H1 (cell line): ENCODE measurements around the gene TOM1L2.

ENCODE experiments used
- CBX8 ChIP-seq: fragments of 300-800, 300-1000 bp; sonication (generic); IDR thresholded peaks from 2 replicates; pipeline ENCODE4 v1.7.1; 2016; ENCODE audit warnings: low read depth, low read length, borderline replicate concordance
- EGR1 ChIP-seq: IDR thresholded peaks from 2 replicates; pipeline ENCODE4 v1.6.1; 2011; ENCODE audit warnings: low read depth, low read length, borderline replicate concordance
- EZH2 ChIP-seq: fragments of 200-600 bp; sonication (generic); IDR thresholded peaks from 2 replicates; pipeline ENCODE4 v1.7.1; 2012; ENCODE audit warnings: low read depth, mild to moderate bottlenecking, moderate library complexity, low read length, inconsistent platforms; ENCODE audit not compliant: severe bottlenecking
- GABPA ChIP-seq: IDR thresholded peaks from 2 replicates; pipeline ENCODE4 v1.6.1; 2011; ENCODE audit warnings: mild to moderate bottlenecking, low read length, moderate library complexity, borderline replicate concordance; ENCODE audit not compliant: insufficient read depth
- KDM1A ChIP-seq: fragments of 200-600, 300-600 bp; sonication (generic); IDR thresholded peaks from 2 replicates; pipeline ENCODE4 v1.7.1; 2016; ENCODE audit warnings: mild to moderate bottlenecking, low read length, borderline replicate concordance
- MAFK ChIP-seq: IDR thresholded peaks from 2 replicates; pipeline ENCODE4 v1.6.1; 2012; ENCODE audit warnings: low read depth, mild to moderate bottlenecking, improper control_type of control experiment, low read length
- POLR2A ChIP-seq, 2 experiments: IDR thresholded peaks; 1 replicate in 1 of 2; 2 replicates in 1 of 2; pipeline ENCODE4 v1.6.1; 2011; ENCODE audit warnings: low read depth in 2 of 2, low read length in 2 of 2, mild to moderate bottlenecking in 2 of 2; ENCODE audit errors: control extremely low read depth in 1 of 2
- SP1 ChIP-seq: IDR thresholded peaks from 2 replicates; pipeline ENCODE4 v1.6.1; 2011; ENCODE audit warnings: low read depth, low read length
- TBP ChIP-seq: IDR thresholded peaks from 2 replicates; pipeline ENCODE4 v1.6.1; 2011; ENCODE audit warnings: low read depth, low read length, improper control_type of control experiment
- TCF12 ChIP-seq: IDR thresholded peaks from 2 replicates; pipeline ENCODE4 v1.6.1; 2011; ENCODE audit warnings: low read depth, mild to moderate bottlenecking, low read length
- YY1 ChIP-seq: IDR thresholded peaks from 2 replicates; pipeline ENCODE4 v1.6.1; 2011; ENCODE audit warnings: low read depth, mild to moderate bottlenecking, low read length
- TF ChIP-seq, protein P1 (sequence below), 3 experiments: IDR thresholded peaks; 1 replicate in 2 of 3; 2 replicates in 1 of 3; pipeline versions ENCODE4 v1.5.1 to v1.6.1; 2011; ENCODE audit warnings: low read length in 3 of 3, mild to moderate bottlenecking in 3 of 3, inconsistent platforms in 2 of 3, low read depth in 1 of 3, moderate library complexity in 1 of 3; ENCODE audit not compliant: insufficient read depth in 1 of 3; ENCODE audit errors: control extremely low read depth in 1 of 3
- TF ChIP-seq, protein P2 (sequence below): IDR thresholded peaks from 2 replicates; pipeline ENCODE4 v1.6.1; 2011; ENCODE audit warnings: low read depth, mild to moderate bottlenecking, low read length; ENCODE audit not compliant: insufficient read depth

DNA sequence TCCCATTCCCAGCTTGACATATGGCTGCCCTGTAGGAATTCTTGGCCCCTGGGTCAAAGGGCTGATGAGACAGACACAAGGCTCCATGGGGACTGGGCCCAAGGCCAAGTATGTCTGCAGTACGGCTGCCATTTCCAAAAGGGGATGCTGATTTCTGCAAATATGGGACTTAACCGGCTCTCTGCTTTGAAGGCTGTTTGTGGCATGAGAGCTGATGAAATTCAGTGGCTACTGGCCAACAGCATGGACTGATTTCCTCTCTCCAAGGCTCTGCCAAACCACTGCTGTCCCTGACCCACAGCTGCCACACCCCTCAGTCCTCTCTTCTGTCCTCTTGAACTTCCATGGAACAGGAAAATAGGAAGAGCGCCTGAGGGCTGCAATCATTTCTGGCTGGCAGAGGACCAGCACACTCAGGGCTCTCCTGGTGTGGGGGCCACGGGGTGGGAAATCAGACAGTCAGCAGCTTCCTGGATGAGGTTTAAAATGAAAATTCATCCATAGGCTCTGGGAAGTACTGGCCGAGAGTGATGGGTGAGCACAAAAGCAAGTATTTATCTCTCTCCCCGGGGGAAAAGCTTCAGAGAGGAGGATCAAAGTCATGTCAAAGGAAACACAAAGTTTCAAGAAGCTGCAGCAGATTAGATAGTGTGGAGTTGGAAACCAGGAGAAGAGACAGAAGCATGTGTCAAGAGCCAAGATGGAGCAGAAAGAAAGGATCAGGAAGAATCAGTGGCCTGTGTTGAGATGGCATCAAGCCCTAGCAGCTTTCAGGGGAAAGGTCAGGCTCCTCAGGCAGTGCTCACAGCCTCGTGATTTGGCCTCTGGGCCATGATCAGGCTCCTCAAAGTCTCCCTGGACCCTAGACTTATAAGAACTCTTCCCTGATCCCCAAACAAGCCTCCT is 71.3 kb downstream of the TOM1L2 start:
- no peak for TF ChIP-seq MAFK
- TF ChIP-seq TBP, result no peak
- TF ChIP-seq CBX8, result no peak
- TF ChIP-seq, protein P1, sequence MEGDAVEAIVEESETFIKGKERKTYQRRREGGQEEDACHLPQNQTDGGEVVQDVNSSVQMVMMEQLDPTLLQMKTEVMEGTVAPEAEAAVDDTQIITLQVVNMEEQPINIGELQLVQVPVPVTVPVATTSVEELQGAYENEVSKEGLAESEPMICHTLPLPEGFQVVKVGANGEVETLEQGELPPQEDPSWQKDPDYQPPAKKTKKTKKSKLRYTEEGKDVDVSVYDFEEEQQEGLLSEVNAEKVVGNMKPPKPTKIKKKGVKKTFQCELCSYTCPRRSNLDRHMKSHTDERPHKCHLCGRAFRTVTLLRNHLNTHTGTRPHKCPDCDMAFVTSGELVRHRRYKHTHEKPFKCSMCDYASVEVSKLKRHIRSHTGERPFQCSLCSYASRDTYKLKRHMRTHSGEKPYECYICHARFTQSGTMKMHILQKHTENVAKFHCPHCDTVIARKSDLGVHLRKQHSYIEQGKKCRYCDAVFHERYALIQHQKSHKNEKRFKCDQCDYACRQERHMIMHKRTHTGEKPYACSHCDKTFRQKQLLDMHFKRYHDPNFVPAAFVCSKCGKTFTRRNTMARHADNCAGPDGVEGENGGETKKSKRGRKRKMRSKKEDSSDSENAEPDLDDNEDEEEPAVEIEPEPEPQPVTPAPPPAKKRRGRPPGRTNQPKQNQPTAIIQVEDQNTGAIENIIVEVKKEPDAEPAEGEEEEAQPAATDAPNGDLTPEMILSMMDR (IDR thresholded peaks at IDR 0.05; ENCODE audit: control extremely low read depth in 1 of 3, insufficient read depth in 1 of 3, low read depth in 1 of 3, low read length in 3 of 3), result no peak
- no peak for TF ChIP-seq TCF12
- no peak for TF ChIP-seq GABPA
- no peak for TF ChIP-seq EZH2
- no peak for TF ChIP-seq POLR2A (IDR thresholded peaks at IDR 0.05; ENCODE audit: control extremely low read depth in 1 of 2, low read depth in 2 of 2, low read length in 2 of 2)
- TF ChIP-seq EGR1, result no peak
- TF ChIP-seq KDM1A, result no peak
- TF ChIP-seq, protein P2, sequence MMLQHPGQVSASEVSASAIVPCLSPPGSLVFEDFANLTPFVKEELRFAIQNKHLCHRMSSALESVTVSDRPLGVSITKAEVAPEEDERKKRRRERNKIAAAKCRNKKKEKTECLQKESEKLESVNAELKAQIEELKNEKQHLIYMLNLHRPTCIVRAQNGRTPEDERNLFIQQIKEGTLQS, result no peak
- no peak for TF ChIP-seq SP1
- no peak for TF ChIP-seq YY1
